ENCODE data around the gene FOXC1.

DNA sequence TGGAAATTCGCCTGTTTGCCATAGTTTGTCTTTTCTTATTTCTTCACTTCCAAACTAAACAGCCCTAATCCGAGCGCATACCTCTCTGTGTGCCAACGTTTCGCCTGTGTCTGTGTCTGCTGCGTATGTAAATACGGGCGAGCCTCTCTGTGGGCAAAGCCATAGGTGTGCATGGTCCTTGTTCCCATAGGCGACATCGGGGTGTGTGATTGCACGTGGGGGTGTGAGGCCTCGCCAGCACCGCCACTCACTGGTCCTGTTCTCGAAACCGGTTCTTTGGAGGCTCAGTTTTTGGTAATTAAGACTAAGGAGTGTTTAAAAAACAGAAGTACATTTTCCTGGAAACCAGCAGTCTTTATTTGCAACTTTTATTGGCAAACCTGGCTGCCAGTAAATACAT is 6.0 kb upstream of the FOXC1 start:
- no peak for TF ChIP-seq EZH2 (IDR thresholded peaks at IDR 0.05; ENCODE audit: borderline replicate concordance, low read depth, low read length, severe bottlenecking)
- TF ChIP-seq, protein P1, sequence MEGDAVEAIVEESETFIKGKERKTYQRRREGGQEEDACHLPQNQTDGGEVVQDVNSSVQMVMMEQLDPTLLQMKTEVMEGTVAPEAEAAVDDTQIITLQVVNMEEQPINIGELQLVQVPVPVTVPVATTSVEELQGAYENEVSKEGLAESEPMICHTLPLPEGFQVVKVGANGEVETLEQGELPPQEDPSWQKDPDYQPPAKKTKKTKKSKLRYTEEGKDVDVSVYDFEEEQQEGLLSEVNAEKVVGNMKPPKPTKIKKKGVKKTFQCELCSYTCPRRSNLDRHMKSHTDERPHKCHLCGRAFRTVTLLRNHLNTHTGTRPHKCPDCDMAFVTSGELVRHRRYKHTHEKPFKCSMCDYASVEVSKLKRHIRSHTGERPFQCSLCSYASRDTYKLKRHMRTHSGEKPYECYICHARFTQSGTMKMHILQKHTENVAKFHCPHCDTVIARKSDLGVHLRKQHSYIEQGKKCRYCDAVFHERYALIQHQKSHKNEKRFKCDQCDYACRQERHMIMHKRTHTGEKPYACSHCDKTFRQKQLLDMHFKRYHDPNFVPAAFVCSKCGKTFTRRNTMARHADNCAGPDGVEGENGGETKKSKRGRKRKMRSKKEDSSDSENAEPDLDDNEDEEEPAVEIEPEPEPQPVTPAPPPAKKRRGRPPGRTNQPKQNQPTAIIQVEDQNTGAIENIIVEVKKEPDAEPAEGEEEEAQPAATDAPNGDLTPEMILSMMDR (IDR thresholded peaks at IDR 0.05; ENCODE audit: borderline replicate concordance, extremely low read depth, low read length, poor library complexity, severe bottlenecking): no peak
